DND-41 (cell line): Measurements from ENCODE around the gene RASGRP1.

Experiments
- ATAC-seq: fragments of 200-7000 bp; cut with Tn5 transposase; 3 replicates; pipeline ENCODE4 v1.9.1; 2021; ENCODE audit warnings: low read depth; ENCODE audit not compliant: insufficient read depth
- DNase-seq: peaks from one replicate; pipeline ENCODE4 v3.0.0-alpha.2; 2020
- H2AFZ ChIP-seq: 2 replicates; pipeline ENCODE4 v1.6.0; 2012; ENCODE audit warnings: low read depth, low read length
- H3K27ac ChIP-seq: 2 replicates; pipeline ENCODE4 v1.5.1; 2012; ENCODE audit warnings: low read length, inconsistent platforms
- H3K27me3 ChIP-seq: fragments of 200-600 bp; sonication (generic); 2 replicates; pipeline ENCODE4 v1.6.0; 2012; ENCODE audit warnings: low read length, mild to moderate bottlenecking, inconsistent platforms; ENCODE audit not compliant: insufficient read depth, poor library complexity
- H3K36me3 ChIP-seq: 2 replicates; pipeline ENCODE4 v1.5.1; 2012; ENCODE audit warnings: low read length, inconsistent platforms; ENCODE audit not compliant: insufficient read depth
- H3K4me1 ChIP-seq: 2 replicates; pipeline ENCODE4 v1.5.1; 2012; ENCODE audit warnings: mild to moderate bottlenecking, low read length; ENCODE audit not compliant: insufficient read depth
- H3K4me2 ChIP-seq: 2 replicates; pipeline ENCODE4 v1.6.0; 2012; ENCODE audit warnings: mild to moderate bottlenecking, moderate library complexity, low read length, inconsistent platforms; ENCODE audit not compliant: insufficient read depth
- H3K4me3 ChIP-seq, 2 experiments: fragments of 200-600 bp in 1 of 2; shearing (Covaris generic) in 1 of 2; 2 replicates each; pipeline ENCODE4 v1.5.1; 2012 to 2016; ENCODE audit warnings: inconsistent platforms in 2 of 2, low read length in 2 of 2, mild to moderate bottlenecking in 2 of 2, low read depth in 1 of 2, moderate library complexity in 1 of 2
- H3K79me2 ChIP-seq: 2 replicates; pipeline ENCODE4 v1.6.0; 2012; ENCODE audit warnings: low read length, inconsistent platforms; ENCODE audit not compliant: insufficient read depth
- H3K9ac ChIP-seq: 2 replicates; pipeline ENCODE4 v1.6.0; 2012; ENCODE audit warnings: low read depth, mild to moderate bottlenecking, inconsistent platforms, low read length, moderate library complexity
- H3K9me3 ChIP-seq: 2 replicates; pipeline ENCODE4 v1.5.1; 2012; ENCODE audit warnings: low read length, moderate library complexity, mild to moderate bottlenecking, inconsistent platforms; ENCODE audit not compliant: insufficient read depth, severe bottlenecking
- H4K20me1 ChIP-seq: 2 replicates; pipeline ENCODE4 v1.6.0; 2012; ENCODE audit warnings: low read length; ENCODE audit not compliant: insufficient read depth
- EZH2 ChIP-seq: IDR thresholded peaks from 3 replicates; pipeline ENCODE4 v1.6.1; 2012; ENCODE audit warnings: borderline replicate concordance, low read depth, mild to moderate bottlenecking, moderate library complexity, low read length, inconsistent platforms; ENCODE audit not compliant: severe bottlenecking
- TF ChIP-seq, protein P1 (sequence below): IDR thresholded peaks from 2 replicates; pipeline ENCODE4 v1.5.1; 2012; ENCODE audit warnings: borderline replicate concordance, low read length, moderate library complexity, mild to moderate bottlenecking; ENCODE audit not compliant: poor library complexity, severe bottlenecking; ENCODE audit errors: extremely low read depth

Gene RASGRP1

DNA sequence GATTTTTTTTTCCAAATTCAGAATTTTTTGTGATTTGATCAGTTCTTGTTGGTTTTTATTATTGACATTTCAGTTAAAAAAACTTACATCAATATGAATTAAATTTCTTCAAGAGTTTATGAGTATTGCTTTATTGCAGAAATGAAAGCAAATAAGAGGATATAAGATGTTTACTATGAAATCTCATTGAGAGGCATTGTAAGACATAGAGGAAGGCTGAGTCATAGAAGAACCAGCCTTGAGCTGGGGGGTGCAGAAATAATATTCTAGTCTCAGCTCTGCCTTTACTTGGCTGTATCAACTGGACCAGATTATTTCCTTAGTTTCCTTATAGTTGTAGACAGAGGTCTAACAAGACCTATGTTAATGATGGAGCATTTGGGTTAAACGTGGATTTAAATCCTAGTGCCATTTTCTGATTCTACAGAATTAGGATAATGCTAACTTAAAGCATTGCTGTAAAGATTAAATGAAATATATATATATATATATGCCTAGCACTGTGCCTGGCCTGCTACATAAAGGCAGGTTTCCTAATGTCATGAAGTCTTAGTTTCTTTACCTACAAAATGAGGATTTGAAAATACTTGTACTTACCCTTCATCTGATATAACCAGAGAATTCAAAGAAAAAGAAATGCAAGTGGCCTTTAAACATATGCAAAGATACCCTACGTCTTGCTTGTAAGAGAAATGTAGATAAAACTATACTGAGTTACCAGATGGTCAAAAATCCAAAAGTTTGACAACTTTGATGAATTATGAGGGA, 103.4 kb downstream of the RASGRP1 start:
- no peak overlapping the region for H3K9ac ChIP-seq
- no peak overlapping the region for H3K27ac ChIP-seq
- no peak for TF ChIP-seq EZH2
- TF ChIP-seq, protein P1, sequence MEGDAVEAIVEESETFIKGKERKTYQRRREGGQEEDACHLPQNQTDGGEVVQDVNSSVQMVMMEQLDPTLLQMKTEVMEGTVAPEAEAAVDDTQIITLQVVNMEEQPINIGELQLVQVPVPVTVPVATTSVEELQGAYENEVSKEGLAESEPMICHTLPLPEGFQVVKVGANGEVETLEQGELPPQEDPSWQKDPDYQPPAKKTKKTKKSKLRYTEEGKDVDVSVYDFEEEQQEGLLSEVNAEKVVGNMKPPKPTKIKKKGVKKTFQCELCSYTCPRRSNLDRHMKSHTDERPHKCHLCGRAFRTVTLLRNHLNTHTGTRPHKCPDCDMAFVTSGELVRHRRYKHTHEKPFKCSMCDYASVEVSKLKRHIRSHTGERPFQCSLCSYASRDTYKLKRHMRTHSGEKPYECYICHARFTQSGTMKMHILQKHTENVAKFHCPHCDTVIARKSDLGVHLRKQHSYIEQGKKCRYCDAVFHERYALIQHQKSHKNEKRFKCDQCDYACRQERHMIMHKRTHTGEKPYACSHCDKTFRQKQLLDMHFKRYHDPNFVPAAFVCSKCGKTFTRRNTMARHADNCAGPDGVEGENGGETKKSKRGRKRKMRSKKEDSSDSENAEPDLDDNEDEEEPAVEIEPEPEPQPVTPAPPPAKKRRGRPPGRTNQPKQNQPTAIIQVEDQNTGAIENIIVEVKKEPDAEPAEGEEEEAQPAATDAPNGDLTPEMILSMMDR = no peak
- peaks cover 51% of the 10 kb centered on the region for H4K20me1 ChIP-seq
- ATAC-seq = no peak
- DNase-seq = no peak
- no peaks in the 10 kb centered on the region for H3K27me3 ChIP-seq
- peaks cover 1% of the 10 kb centered on the region; the same call in 1 of the 2 replicates for H3K4me1 ChIP-seq
- H3K4me2 ChIP-seq = no peak overlapping the region
- no peak overlapping the region for H2AFZ ChIP-seq
- H3K4me3 ChIP-seq = no peak overlapping the region
- no peaks in the 10 kb centered on the region for H3K9me3 ChIP-seq
- peaks cover 89% of the 10 kb centered on the region for H3K79me2 ChIP-seq
- peaks cover 8% of the 10 kb centered on the region for H3K36me3 ChIP-seq

DNA sequence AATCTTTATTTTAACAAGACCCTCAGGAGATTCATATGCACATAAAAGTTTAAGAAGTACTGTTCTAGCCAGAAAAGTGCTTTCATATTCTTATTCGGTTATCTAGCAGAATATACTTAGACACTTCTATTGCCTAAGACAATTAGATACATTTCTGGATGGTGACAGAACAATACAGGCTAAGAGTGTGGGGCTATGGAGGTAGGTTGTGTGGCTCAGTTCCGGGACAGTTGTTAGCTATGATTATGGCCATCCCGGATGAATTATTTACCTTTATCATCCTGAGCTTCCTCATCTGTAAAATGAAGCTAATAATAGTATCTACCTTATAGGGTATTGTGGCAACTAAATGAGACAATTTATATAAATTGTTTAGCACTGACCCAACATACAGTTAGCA, 104.1 kb downstream of the RASGRP1 start:
- TF ChIP-seq EZH2 = no peak
- TF ChIP-seq, protein P1 = no peak
- H3K4me3 ChIP-seq = no peak overlapping the region
- H3K4me2 ChIP-seq = no peak overlapping the region
- H3K27me3 ChIP-seq = no peaks in the 10 kb centered on the region
- H3K4me1 ChIP-seq = peaks cover 8% of the 10 kb centered on the region
- H3K27ac ChIP-seq = no peak overlapping the region
- H3K79me2 ChIP-seq = peaks cover 93% of the 10 kb centered on the region
- DNase-seq = no peak
- H3K9ac ChIP-seq = no peak overlapping the region
- no peak for ATAC-seq
- peaks cover 51% of the 10 kb centered on the region for H4K20me1 ChIP-seq
- H3K36me3 ChIP-seq = peaks cover 8% of the 10 kb centered on the region
- no peak overlapping the region for H2AFZ ChIP-seq
- no peaks in the 10 kb centered on the region for H3K9me3 ChIP-seq

DNA sequence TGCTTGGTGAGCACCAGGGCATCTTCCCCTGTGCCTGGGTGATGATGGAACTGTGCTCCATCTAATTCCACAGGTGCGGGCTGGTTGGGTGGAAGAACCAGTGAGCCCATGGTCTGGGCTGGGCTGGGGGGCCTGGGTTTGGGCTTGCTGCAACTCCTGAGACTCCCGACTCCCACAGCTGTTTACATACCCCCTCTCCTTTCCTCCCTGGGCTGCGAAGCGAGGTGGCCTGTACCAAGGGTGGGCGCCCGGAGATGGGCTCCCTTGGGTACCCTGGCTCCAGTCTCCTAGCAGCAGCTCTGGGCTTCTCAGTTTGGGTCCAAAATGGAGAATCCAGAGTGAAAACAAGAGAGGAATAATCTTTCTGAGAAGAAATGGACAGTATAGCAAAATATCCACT, 105.1 kb downstream of the RASGRP1 start:
- Histone ChIP-seq H4K20me1 (peaks cover 59% of the 10 kb centered on the region), H3K9ac (no peak overlapping the region), H3K27ac (no peak overlapping the region), H2AFZ (no peak overlapping the region), H3K4me1 (peaks cover 17% of the 10 kb centered on the region), H3K4me3 (no peak overlapping the region), H3K36me3 (peaks cover 8% of the 10 kb centered on the region), H3K27me3 (no peaks in the 10 kb centered on the region), H3K79me2 (peaks cover 94% of the 10 kb centered on the region), H3K4me2 (no peak overlapping the region), H3K9me3 (no peaks in the 10 kb centered on the region)
- ATAC-seq (no peak), DNase-seq (no peak)
- TF ChIP-seq, protein P1 = no peak
- no peak for TF ChIP-seq EZH2

DNA sequence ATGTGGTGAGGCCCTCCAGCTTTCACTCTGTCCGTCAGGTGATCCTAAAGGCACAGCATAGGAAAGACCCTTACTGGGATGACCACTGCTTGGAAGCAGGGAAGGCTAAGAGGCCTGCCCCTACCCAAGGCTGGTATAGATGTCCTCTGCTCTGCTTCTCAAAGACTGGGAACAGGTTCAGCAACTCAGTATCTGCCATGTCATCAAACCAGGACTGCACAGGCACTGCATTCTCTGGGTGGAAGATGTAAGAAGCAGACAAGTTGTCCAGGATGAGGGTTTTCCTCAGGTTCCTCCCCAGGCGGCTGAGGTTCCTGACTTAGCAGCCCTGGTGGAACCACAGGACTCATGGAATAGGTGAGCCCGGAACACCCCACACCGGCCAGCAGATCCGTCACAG, 106.0 kb downstream of the RASGRP1 start:
- H3K9ac ChIP-seq = no peak overlapping the region
- no peaks in the 10 kb centered on the region for H3K9me3 ChIP-seq
- no peak overlapping the region for H3K4me3 ChIP-seq
- no peak overlapping the region for H3K4me2 ChIP-seq
- DNase-seq (no peak), ATAC-seq (no peak)
- H3K27me3 ChIP-seq = no peaks in the 10 kb centered on the region
- H3K36me3 ChIP-seq = peaks cover 8% of the 10 kb centered on the region
- no peak overlapping the region for H2AFZ ChIP-seq
- H3K4me1 ChIP-seq = peaks cover 19% of the 10 kb centered on the region
- peaks cover 93% of the 10 kb centered on the region for H3K79me2 ChIP-seq
- TF ChIP-seq, protein P1 = no peak
- no peak for TF ChIP-seq EZH2
- H4K20me1 ChIP-seq = peaks cover 58% of the 10 kb centered on the region
- no peak overlapping the region for H3K27ac ChIP-seq
